Ishikawa (cell line): Measurements from ENCODE around the gene MAGI2.

Experiments
- CEBPB ChIP-seq: IDR thresholded peaks from 2 replicates; pipeline ENCODE4 v1.6.1; 2012
- CREB1 ChIP-seq: IDR thresholded peaks from 2 replicates; pipeline ENCODE4 v1.6.1; 2012; ENCODE audit warnings: low read depth
- EGR1 ChIP-seq: IDR thresholded peaks from 2 replicates; pipeline ENCODE4 v1.6.1; 2012
- EP300 ChIP-seq: IDR thresholded peaks from 2 replicates; pipeline ENCODE4 v1.6.1; 2012; ENCODE audit warnings: borderline replicate concordance
- FOXM1 ChIP-seq: IDR thresholded peaks from 2 replicates; pipeline ENCODE4 v1.6.1; 2012; ENCODE audit warnings: low read depth, borderline replicate concordance
- NFIC ChIP-seq: IDR thresholded peaks from 2 replicates; pipeline ENCODE4 v1.6.1; 2012
- RAD21 ChIP-seq: IDR thresholded peaks from 2 replicates; pipeline ENCODE4 v1.6.1; 2012; ENCODE audit warnings: low read depth
- TAF1 ChIP-seq: IDR thresholded peaks from 2 replicates; pipeline ENCODE4 v1.6.1; 2012; ENCODE audit warnings: low read depth, mild to moderate bottlenecking
- TCF12 ChIP-seq: IDR thresholded peaks from 2 replicates; pipeline ENCODE4 v1.6.1; 2012; ENCODE audit warnings: low read depth
- TEAD4 ChIP-seq: IDR thresholded peaks from 2 replicates; pipeline ENCODE4 v1.6.1; 2012
- YY1 ChIP-seq: IDR thresholded peaks from 2 replicates; pipeline ENCODE4 v1.6.1; 2012; ENCODE audit warnings: low read depth
- ZBTB7A ChIP-seq: IDR thresholded peaks from 2 replicates; pipeline ENCODE4 v1.6.1; 2012; ENCODE audit warnings: low read depth
- TF ChIP-seq, protein P1 (sequence below): IDR thresholded peaks from 2 replicates; pipeline ENCODE4 v1.6.1; 2012; ENCODE audit warnings: low read depth, mild to moderate bottlenecking
- TF ChIP-seq, protein P2 (sequence below): IDR thresholded peaks from 2 replicates; pipeline ENCODE4 v1.6.1; 2012
- TF ChIP-seq, protein P3 (sequence below): IDR thresholded peaks from 2 replicates; pipeline ENCODE4 v1.6.1; 2012

Gene MAGI2

DNA sequence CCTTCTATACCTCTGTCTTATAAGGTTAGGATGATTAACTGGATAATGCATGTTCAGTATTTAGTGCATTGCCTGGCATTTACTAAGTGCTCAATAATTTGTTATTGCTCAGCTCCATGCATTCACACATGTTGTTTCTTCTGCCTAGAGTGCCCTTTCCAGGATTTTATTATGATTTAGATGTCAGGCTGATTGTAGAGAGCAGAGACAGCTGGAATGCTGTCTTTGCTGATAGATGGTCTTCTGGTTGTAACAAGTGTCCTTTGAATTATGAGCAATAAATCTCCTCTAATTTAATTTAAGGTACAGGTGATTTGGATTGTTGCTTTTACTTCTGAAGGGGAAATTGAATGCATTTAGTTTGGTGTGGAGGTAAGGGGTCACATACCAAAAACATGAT is 548.0 kb downstream of the MAGI2 start:
- TF ChIP-seq, protein P1, sequence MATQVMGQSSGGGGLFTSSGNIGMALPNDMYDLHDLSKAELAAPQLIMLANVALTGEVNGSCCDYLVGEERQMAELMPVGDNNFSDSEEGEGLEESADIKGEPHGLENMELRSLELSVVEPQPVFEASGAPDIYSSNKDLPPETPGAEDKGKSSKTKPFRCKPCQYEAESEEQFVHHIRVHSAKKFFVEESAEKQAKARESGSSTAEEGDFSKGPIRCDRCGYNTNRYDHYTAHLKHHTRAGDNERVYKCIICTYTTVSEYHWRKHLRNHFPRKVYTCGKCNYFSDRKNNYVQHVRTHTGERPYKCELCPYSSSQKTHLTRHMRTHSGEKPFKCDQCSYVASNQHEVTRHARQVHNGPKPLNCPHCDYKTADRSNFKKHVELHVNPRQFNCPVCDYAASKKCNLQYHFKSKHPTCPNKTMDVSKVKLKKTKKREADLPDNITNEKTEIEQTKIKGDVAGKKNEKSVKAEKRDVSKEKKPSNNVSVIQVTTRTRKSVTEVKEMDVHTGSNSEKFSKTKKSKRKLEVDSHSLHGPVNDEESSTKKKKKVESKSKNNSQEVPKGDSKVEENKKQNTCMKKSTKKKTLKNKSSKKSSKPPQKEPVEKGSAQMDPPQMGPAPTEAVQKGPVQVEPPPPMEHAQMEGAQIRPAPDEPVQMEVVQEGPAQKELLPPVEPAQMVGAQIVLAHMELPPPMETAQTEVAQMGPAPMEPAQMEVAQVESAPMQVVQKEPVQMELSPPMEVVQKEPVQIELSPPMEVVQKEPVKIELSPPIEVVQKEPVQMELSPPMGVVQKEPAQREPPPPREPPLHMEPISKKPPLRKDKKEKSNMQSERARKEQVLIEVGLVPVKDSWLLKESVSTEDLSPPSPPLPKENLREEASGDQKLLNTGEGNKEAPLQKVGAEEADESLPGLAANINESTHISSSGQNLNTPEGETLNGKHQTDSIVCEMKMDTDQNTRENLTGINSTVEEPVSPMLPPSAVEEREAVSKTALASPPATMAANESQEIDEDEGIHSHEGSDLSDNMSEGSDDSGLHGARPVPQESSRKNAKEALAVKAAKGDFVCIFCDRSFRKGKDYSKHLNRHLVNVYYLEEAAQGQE = no peak
- no peak for TF ChIP-seq CEBPB
- no peak for TF ChIP-seq TAF1
- TF ChIP-seq, protein P2, sequence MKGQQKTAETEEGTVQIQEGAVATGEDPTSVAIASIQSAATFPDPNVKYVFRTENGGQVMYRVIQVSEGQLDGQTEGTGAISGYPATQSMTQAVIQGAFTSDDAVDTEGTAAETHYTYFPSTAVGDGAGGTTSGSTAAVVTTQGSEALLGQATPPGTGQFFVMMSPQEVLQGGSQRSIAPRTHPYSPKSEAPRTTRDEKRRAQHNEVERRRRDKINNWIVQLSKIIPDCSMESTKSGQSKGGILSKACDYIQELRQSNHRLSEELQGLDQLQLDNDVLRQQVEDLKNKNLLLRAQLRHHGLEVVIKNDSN = no peak
- no peak for TF ChIP-seq EP300
- TF ChIP-seq NFIC = no peak
- no peak for TF ChIP-seq EGR1
- TF ChIP-seq RAD21 = no peak
- no peak for TF ChIP-seq TCF12
- no peak for TF ChIP-seq ZBTB7A
- no peak for TF ChIP-seq FOXM1
- TF ChIP-seq, protein P3, sequence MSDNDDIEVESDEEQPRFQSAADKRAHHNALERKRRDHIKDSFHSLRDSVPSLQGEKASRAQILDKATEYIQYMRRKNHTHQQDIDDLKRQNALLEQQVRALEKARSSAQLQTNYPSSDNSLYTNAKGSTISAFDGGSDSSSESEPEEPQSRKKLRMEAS = no peak
- no peak for TF ChIP-seq YY1
- no peak for TF ChIP-seq CREB1
- no peak for TF ChIP-seq TEAD4

DNA sequence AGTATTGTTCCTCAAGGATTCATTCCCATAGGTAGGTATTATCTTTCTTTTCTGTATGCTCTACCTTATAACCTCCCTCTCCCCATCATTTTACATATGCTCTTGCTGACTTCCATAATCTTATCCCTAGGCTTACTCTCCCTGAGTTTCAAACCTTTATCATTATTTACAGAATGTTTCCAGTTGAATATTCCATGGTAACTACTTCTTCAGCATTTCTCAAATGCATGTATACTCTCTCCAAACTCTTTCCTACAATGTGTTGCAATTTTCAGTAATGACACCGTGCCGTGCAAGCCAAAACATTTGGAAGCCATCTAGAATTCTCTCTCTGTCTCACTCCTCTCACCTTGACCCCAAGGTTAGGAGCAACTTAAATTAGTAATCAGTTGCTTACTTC is 548.5 kb downstream of the MAGI2 start:
- TF ChIP-seq CEBPB = no peak
- TF ChIP-seq, protein P1 = no peak
- no peak for TF ChIP-seq EGR1
- TF ChIP-seq CREB1 = no peak
- no peak for TF ChIP-seq ZBTB7A
- no peak for TF ChIP-seq YY1
- TF ChIP-seq RAD21 = no peak
- no peak for TF ChIP-seq TEAD4
- no peak for TF ChIP-seq NFIC
- TF ChIP-seq, protein P2 = no peak
- TF ChIP-seq EP300 = no peak
- TF ChIP-seq, protein P3 = no peak
- TF ChIP-seq TAF1 = no peak
- TF ChIP-seq FOXM1 = no peak
- no peak for TF ChIP-seq TCF12

DNA sequence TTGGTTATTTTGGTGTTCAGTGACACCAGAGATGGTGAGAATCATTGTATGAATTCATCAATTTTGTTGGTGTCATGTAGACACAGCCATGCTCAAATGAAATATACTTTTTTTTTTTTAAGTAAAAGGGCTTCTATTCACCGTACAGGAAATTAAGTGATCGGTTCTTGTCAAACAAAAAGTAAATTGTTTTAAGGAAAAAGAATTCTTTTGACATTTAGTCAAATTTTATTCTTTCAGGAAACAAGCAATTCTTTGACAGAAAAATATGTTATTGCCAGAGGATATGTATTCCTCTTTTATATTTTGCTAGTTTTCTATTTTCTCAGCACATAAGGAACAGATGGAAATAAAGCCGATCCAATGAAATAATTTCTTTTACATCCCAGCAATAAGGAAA is 551.9 kb downstream of the MAGI2 start:
- TF ChIP-seq, protein P1 = no peak
- no peak for TF ChIP-seq FOXM1
- TF ChIP-seq YY1 = no peak
- TF ChIP-seq, protein P3 = no peak
- TF ChIP-seq TAF1 = no peak
- no peak for TF ChIP-seq CREB1
- no peak for TF ChIP-seq TEAD4
- TF ChIP-seq EP300 = no peak
- no peak for TF ChIP-seq ZBTB7A
- TF ChIP-seq, protein P2 = no peak
- no peak for TF ChIP-seq NFIC
- TF ChIP-seq RAD21 = no peak
- TF ChIP-seq TCF12 = no peak
- TF ChIP-seq EGR1 = no peak
- no peak for TF ChIP-seq CEBPB

DNA sequence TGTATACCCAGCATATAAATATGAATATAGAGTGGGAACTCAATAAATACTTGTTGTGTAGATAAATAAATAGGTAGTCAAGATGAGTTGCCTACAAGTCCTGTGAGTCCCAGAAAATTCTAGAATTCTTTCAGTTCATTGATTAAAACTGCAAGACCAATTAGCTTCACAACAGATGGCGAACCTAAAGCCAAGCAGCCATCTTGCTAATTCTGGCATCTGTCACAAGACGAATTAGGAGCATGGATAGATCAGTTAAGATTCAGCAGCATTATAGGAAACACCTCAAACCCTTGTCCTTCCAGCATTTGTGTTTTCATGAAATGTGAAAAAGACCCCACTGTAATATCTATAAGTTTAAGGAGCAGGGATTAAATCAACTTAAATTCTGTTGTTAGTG is 552.7 kb downstream of the MAGI2 start:
- TF ChIP-seq RAD21 = no peak
- no peak for TF ChIP-seq EGR1
- TF ChIP-seq CEBPB = no peak
- TF ChIP-seq, protein P1 = no peak
